Measurements from ENCODE around the gene PPP1R10.

Gene PPP1R10

DNA sequence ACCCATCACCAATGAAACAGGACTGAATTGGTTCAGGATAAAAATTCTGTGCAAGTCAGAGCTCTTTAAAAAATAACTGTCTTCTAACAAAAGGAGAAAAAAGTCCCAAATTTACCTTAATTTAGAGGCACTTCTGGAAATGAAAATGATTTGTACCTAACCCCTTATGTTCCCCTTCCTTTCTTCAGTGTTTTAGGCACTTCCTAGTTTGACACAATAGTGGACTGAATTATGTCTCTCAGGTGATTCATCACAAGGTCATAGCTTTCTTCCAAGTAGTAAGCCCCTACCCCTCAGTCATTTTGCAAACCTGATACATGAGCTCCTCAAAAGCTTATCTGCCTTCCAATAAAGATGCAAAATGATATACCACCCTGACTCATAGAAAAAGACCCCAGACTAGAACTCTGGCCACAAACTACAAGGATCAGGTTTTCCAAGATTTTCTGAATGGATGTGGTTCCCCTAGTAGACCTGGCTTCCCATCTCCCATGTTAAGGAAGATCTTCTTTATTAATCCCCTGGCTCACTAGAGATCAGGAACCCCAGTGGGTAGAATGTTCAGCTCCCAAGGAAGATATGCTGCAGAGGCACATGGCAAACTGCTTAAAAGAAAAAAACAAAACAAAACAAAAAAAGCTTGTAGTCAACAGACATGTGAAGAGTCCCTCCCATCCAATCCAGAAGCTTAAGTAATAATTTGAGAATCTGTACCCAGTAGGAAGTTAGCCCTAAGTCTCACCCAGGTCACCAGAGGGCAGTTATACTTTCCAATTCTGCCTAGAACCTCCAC is 3.6 kb downstream of the PPP1R10 start:
- Histone ChIP-seq H3K27ac (ENCODE audit: low read depth in 2 of 2, low read length in 2 of 2) (no peak overlapping the region), H3K36me3 (ENCODE audit: control insufficient read depth in 2 of 2, insufficient read depth in 2 of 2, low read length in 2 of 2) (peaks cover 21 to 26% of the 10 kb centered on the region in 2 donors), H3K4me1 (ENCODE audit: control insufficient read depth in 2 of 2, insufficient read depth in 2 of 2, low read length in 2 of 2) (peaks cover 7 to 12% of the 10 kb centered on the region in 2 donors), H3K27me3 (ENCODE audit: control insufficient read depth in 2 of 2, insufficient read depth in 2 of 2, low read length in 2 of 2) (no peaks in the 10 kb centered on the region), H3K4me3 (ENCODE audit: low read length in 2 of 2) (no peak overlapping the region), H3K9ac (ENCODE audit: low read depth in 1 of 2, low read length in 2 of 2) (peak overlapping the region in 1 of 2 donors; percentile 95), H3K9me3 (ENCODE audit: control insufficient read depth in 2 of 2, low read length in 2 of 2) (no peaks in the 10 kb centered on the region)

DNA sequence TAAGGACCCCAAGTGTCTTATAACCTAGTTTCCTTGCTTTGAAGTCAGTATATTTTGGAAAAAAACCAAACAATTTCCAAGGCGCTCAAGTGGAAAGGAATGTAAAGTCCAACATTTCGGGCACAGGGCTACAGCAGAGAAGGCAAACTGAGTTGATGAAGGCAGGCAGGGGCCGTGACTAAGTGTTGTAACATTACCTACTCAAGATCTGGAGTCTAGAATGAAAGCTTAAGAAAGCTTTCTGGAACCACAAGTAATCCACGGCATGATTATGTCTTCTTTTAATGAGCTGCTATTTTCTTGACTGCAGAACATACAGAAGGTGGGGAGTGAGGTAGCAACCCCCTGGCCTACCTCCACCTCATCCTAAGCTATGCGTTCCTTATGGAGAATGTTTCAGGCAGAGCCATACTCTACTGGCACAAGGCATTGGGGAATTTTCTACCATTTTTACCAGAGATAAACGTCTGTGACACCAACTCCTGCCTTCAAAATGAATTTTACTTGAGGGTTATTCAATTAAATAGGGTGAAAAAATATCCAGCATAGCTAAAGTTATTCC is 4.3 kb downstream of the PPP1R10 start:
- H3K27me3 ChIP-seq (ENCODE audit: control insufficient read depth in 2 of 2, insufficient read depth in 2 of 2, low read length in 2 of 2): no peaks in the 10 kb centered on the region
- H3K9me3 ChIP-seq (ENCODE audit: control insufficient read depth in 2 of 2, low read length in 2 of 2): no peaks in the 10 kb centered on the region
- H3K4me1 ChIP-seq (ENCODE audit: control insufficient read depth in 2 of 2, insufficient read depth in 2 of 2, low read length in 2 of 2): peaks cover 5 to 8% of the 10 kb centered on the region in 2 donors
- H3K4me3 ChIP-seq (ENCODE audit: low read length in 2 of 2): no peak overlapping the region
- no peak overlapping the region for H3K27ac ChIP-seq (ENCODE audit: low read depth in 2 of 2, low read length in 2 of 2)
- peaks cover 25 to 31% of the 10 kb centered on the region in 2 donors for H3K36me3 ChIP-seq (ENCODE audit: control insufficient read depth in 2 of 2, insufficient read depth in 2 of 2, low read length in 2 of 2)
- H3K9ac ChIP-seq (ENCODE audit: low read depth in 1 of 2, low read length in 2 of 2): no peak overlapping the region

DNA sequence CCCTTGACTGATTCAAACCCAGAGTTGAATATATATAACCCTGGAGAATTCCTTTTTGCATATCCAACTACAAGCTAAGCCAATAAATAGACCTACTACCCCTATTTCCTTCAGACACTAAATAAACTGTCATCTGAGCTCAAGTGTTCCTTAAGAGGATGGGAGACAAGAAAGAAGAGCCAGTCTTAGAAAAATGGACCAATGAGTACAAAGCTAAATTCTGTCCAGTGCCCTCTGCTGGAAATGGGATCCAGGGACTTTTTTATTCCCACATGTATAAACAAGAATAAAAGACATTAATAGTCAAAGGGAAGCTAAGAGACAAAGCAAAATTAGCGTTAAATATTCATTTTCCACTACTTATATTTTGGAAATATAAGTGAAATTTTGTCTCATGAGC is 4.8 kb downstream of the PPP1R10 start:
- Histone ChIP-seq H3K9ac (ENCODE audit: low read depth in 1 of 2, low read length in 2 of 2) (no peak overlapping the region), H3K9me3 (ENCODE audit: control insufficient read depth in 2 of 2, low read length in 2 of 2) (no peaks in the 10 kb centered on the region), H3K4me1 (ENCODE audit: control insufficient read depth in 2 of 2, insufficient read depth in 2 of 2, low read length in 2 of 2) (peaks cover 5 to 8% of the 10 kb centered on the region in 2 donors), H3K36me3 (ENCODE audit: control insufficient read depth in 2 of 2, insufficient read depth in 2 of 2, low read length in 2 of 2) (peaks cover 31 to 37% of the 10 kb centered on the region in 2 donors), H3K4me3 (ENCODE audit: low read length in 2 of 2) (no peak overlapping the region), H3K27ac (ENCODE audit: low read depth in 2 of 2, low read length in 2 of 2) (no peak overlapping the region), H3K27me3 (ENCODE audit: control insufficient read depth in 2 of 2, insufficient read depth in 2 of 2, low read length in 2 of 2) (no peaks in the 10 kb centered on the region)

DNA sequence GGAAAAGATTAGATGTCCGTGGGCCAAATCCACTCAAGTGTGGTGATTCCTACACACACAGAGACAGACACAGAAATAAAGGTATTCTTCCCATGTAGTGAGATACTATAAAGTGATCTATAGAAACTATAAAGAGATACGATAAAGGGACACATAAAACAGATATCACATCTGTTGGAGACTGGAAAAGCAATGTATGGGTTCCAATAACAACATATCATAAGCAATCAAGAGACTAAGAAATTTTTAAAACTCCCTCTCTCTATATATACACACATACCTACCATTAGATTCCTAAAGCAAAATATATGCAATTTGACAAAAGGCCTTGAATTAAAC is 5.2 kb downstream of the PPP1R10 start:
- no peaks in the 10 kb centered on the region for H3K9me3 ChIP-seq (ENCODE audit: control insufficient read depth in 2 of 2, low read length in 2 of 2)
- no peaks in the 10 kb centered on the region for H3K27me3 ChIP-seq (ENCODE audit: control insufficient read depth in 2 of 2, insufficient read depth in 2 of 2, low read length in 2 of 2)
- no peak overlapping the region for H3K9ac ChIP-seq (ENCODE audit: low read depth in 1 of 2, low read length in 2 of 2)
- H3K4me3 ChIP-seq (ENCODE audit: low read length in 2 of 2): no peak overlapping the region
- H3K4me1 ChIP-seq (ENCODE audit: control insufficient read depth in 2 of 2, insufficient read depth in 2 of 2, low read length in 2 of 2): peaks cover 5 to 8% of the 10 kb centered on the region in 2 donors
- H3K27ac ChIP-seq (ENCODE audit: low read depth in 2 of 2, low read length in 2 of 2): no peak overlapping the region
- peaks cover 35 to 39% of the 10 kb centered on the region in 2 donors for H3K36me3 ChIP-seq (ENCODE audit: control insufficient read depth in 2 of 2, insufficient read depth in 2 of 2, low read length in 2 of 2)

DNA sequence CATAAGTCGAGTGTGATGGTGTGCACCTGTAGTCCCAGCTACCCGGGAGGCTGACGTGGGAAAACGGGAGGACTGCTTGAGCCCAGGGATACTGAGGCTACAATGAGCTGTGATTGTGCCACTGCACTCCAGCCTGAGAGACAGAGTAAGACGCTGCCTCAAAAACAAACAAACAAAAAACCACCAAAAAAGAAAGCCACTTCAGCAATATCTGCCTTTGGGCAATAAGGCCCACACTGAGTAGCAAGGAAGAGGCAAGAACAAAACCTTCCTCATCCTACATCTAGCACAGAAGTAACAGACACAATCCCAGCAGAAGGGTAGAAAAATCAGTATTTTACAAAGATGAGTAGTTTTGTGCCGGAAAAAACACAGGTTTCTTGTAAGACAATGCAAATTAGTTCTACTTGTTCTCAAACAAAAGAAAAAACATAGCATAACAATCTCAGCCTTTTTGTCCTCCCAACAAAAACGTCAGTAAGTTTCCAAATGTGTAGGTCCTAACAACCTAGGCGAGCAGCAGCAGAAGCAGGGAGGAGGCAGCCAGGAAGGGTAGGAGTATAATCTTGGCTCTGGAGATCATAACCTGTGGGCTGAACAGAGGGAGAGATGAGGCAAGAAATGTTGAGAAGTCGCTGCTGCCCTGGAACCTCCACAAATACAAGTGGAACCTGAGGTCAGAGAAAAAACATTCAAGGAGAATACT is 5.7 kb downstream of the PPP1R10 start:
- H3K27me3 ChIP-seq (ENCODE audit: control insufficient read depth in 2 of 2, insufficient read depth in 2 of 2, low read length in 2 of 2): no peaks in the 10 kb centered on the region
- H3K4me3 ChIP-seq (ENCODE audit: low read length in 2 of 2): no peak overlapping the region
- H3K9ac ChIP-seq (ENCODE audit: low read depth in 1 of 2, low read length in 2 of 2): no peak overlapping the region
- no peaks in the 10 kb centered on the region for H3K9me3 ChIP-seq (ENCODE audit: control insufficient read depth in 2 of 2, low read length in 2 of 2)
- H3K4me1 ChIP-seq (ENCODE audit: control insufficient read depth in 2 of 2, insufficient read depth in 2 of 2, low read length in 2 of 2): peaks cover 5 to 8% of the 10 kb centered on the region in 2 donors
- peaks cover 35 to 40% of the 10 kb centered on the region in 2 donors for H3K36me3 ChIP-seq (ENCODE audit: control insufficient read depth in 2 of 2, insufficient read depth in 2 of 2, low read length in 2 of 2)
- H3K27ac ChIP-seq (ENCODE audit: low read depth in 2 of 2, low read length in 2 of 2): no peak overlapping the region

DNA sequence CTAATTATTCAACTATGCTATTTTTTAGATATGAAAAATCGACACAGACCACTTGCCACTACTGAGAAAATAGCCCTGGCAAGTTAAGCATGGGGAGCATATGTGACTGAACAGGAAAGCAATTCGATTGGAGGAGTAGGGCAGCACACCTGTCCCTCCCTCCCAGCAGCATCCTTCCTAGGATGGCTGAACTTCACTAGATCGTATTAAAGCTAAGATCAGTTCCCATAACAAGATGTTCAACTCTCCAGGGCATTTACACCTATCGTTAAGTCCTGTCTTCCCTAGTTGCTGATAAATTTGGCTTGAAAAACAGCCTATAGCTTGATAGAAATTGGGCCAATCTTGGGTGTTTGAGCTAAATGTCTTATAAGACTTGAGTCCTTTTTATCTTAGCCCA is 7.0 kb downstream of the PPP1R10 start:
- H3K9me3 ChIP-seq (ENCODE audit: control insufficient read depth in 2 of 2, low read length in 2 of 2): no peaks in the 10 kb centered on the region
- peaks cover 41 to 46% of the 10 kb centered on the region in 2 donors for H3K36me3 ChIP-seq (ENCODE audit: control insufficient read depth in 2 of 2, insufficient read depth in 2 of 2, low read length in 2 of 2)
- no peak overlapping the region for H3K9ac ChIP-seq (ENCODE audit: low read depth in 1 of 2, low read length in 2 of 2)
- H3K27ac ChIP-seq (ENCODE audit: low read depth in 2 of 2, low read length in 2 of 2): no peak overlapping the region
- H3K27me3 ChIP-seq (ENCODE audit: control insufficient read depth in 2 of 2, insufficient read depth in 2 of 2, low read length in 2 of 2): no peaks in the 10 kb centered on the region
- H3K4me3 ChIP-seq (ENCODE audit: low read length in 2 of 2): no peak overlapping the region
- peaks cover 5 to 8% of the 10 kb centered on the region in 2 donors for H3K4me1 ChIP-seq (ENCODE audit: control insufficient read depth in 2 of 2, insufficient read depth in 2 of 2, low read length in 2 of 2)

DNA sequence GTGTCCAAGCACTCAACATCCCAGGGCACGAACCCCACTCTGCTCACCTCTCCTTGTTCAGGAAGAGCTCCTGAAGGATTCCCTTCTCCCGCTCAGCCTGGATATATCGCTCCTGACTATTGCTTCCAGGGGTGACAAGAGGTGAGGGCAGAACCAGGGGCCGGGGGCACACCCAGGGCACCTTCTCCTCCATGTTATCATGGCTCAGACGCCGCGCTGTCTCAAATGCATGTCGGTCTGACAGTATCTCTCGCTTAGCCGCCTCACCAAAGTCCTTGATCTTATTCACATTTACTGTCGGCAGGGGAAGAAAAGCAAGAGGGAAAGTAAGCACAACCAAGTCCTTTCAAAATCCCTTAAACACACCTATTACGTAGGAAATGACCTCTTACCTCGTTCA is 13.1 kb downstream of the PPP1R10 start:
- no peak overlapping the region for H3K9ac ChIP-seq (ENCODE audit: low read depth in 1 of 2, low read length in 2 of 2)
- H3K36me3 ChIP-seq (ENCODE audit: control insufficient read depth in 2 of 2, insufficient read depth in 2 of 2, low read length in 2 of 2): peaks cover 81 to 82% of the 10 kb centered on the region in 2 donors
- H3K27me3 ChIP-seq (ENCODE audit: control insufficient read depth in 2 of 2, insufficient read depth in 2 of 2, low read length in 2 of 2): no peaks in the 10 kb centered on the region
- no peak overlapping the region for H3K27ac ChIP-seq (ENCODE audit: low read depth in 2 of 2, low read length in 2 of 2)
- no peaks in the 10 kb centered on the region for H3K9me3 ChIP-seq (ENCODE audit: control insufficient read depth in 2 of 2, low read length in 2 of 2)
- H3K4me3 ChIP-seq (ENCODE audit: low read length in 2 of 2): no peak overlapping the region
- H3K4me1 ChIP-seq (ENCODE audit: control insufficient read depth in 2 of 2, insufficient read depth in 2 of 2, low read length in 2 of 2): no peaks in the 10 kb centered on the region

DNA sequence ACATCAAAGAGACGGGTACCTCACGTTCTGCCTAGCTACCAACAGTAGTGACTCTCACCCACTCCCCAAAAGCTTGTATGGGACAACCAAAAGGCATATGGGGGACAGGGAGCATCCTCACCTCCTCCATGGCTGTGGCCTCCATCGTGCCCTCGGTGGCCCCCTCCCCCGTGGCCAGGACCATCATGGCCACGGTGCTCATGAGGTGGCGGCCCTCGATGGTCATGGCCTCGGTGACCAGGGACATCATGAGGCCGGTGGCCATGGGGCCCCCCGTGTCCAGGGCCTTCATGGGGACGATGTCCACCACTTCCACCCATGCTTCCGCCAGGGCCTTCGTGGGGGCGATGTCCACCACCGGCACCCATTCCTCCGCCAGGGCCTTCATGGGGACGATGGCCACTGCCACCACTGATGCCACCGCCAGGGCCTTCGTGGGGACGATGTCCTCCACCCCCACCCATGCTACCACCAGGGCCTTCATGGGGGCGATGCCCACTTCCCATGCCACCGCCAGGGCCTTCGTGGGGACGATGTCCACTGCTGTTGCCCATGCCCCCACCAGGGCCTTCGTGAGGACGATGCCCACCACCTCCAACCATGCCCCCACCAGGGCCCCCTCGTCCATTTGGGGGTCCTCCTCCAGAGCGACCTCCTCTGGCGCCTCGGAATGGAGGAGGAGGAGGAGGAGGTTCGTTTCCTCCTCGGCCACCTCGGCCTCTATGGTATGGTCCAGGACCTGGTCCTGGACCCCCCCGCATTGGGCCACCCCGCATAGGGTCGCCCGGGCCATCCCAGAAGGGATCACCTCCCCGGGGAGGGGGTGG is 15.0 kb downstream of the PPP1R10 start:
- Histone ChIP-seq H3K27me3 (ENCODE audit: control insufficient read depth in 2 of 2, insufficient read depth in 2 of 2, low read length in 2 of 2) (no peaks in the 10 kb centered on the region), H3K27ac (ENCODE audit: low read depth in 2 of 2, low read length in 2 of 2) (no peak overlapping the region), H3K36me3 (ENCODE audit: control insufficient read depth in 2 of 2, insufficient read depth in 2 of 2, low read length in 2 of 2) (peaks cover 64 to 65% of the 10 kb centered on the region in 2 donors), H3K4me1 (ENCODE audit: control insufficient read depth in 2 of 2, insufficient read depth in 2 of 2, low read length in 2 of 2) (no peaks in the 10 kb centered on the region), H3K9me3 (ENCODE audit: control insufficient read depth in 2 of 2, low read length in 2 of 2) (no peaks in the 10 kb centered on the region), H3K9ac (ENCODE audit: low read depth in 1 of 2, low read length in 2 of 2) (no peak overlapping the region), H3K4me3 (ENCODE audit: low read length in 2 of 2) (no peak overlapping the region)

DNA sequence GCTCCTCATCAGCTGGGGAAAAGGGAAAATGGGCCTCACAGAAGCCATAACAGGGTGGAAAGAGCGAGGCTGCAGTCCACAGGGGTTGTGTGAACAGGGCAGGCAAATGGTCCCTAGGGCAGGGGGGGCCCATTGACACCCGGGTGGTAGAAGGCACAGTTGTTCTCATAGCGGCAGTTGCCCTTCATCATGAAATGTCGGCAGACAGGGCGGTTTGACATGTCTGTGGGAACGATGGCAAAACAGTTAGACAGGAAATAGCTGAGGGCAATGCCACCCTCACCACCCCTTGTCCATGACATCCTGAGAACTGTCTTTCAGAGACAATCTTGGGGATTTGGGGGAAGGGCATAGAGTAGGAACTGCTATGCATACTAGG is 15.6 kb downstream of the PPP1R10 start:
- Histone ChIP-seq H3K9ac (ENCODE audit: low read depth in 1 of 2, low read length in 2 of 2) (no peak overlapping the region), H3K9me3 (ENCODE audit: control insufficient read depth in 2 of 2, low read length in 2 of 2) (no peaks in the 10 kb centered on the region), H3K36me3 (ENCODE audit: control insufficient read depth in 2 of 2, insufficient read depth in 2 of 2, low read length in 2 of 2) (peaks cover 58 to 59% of the 10 kb centered on the region in 2 donors), H3K4me3 (ENCODE audit: low read length in 2 of 2) (no peak overlapping the region), H3K27ac (ENCODE audit: low read depth in 2 of 2, low read length in 2 of 2) (no peak overlapping the region), H3K4me1 (ENCODE audit: control insufficient read depth in 2 of 2, insufficient read depth in 2 of 2, low read length in 2 of 2) (no peaks in the 10 kb centered on the region), H3K27me3 (ENCODE audit: control insufficient read depth in 2 of 2, insufficient read depth in 2 of 2, low read length in 2 of 2) (no peaks in the 10 kb centered on the region)
